ENCODE data around the gene RPS4Y1.
"Not testable (repeated sequence)": the region's sequence is repeated elsewhere in the genome, so short reads cannot be mapped to it uniquely, and the experiment has no call there.

RPS4Y1 gene

DNA sequence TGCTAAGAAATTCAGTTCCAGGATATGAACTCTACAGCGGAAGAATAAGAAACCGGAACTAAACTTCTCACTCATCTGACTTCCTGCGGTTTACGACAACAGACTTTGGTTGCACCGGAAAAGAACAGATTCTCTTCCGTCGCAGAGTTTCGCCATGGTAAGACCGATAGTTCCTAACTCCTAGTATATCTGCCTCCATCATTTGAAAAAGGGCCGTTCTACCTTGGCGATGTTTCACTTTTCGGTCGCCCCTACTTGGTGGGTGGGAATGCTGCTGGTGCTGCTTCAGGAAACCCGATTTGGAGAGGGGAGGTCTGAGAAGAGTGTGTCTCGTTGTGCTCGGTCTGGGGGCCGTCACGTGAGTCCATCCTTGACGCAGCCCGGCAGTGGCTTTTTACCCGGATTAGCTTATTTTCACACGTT, at the start of gene RPS4Y1:
RPS4Y1 (plus strand) TSS at position 132 of the 423 bp plus-strand sequence; CDS start at position 155, 23 bp downstream.
- DNase-seq, result no peak

DNA sequence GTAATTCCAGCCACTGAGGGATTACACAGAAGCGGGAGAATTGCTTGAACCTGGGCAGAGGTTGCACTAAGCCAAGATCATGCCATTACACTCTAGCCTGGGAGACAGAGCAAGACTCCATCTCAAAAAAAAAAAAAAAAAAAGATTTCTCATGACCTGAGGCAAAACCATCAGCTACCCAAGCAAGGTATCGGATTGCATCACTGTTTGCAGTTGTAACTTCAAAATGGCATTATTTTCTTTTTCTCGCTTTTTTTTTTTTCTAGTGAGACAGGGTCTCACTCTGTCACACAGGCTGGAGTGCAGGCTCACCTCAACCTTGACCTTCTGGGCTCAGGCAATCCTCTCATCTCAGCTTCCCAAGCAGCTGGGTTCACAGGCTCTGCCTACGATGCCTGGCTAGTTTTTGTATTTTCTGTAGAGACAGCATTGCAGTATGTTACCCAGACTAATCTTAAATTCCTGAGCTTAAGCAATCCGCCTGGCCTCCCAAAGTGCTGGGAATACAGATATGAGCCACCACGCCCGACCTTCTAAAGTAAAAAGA, 44.4 kb upstream of the RPS4Y1 start:
- DNase-seq, result no peak

DNA sequence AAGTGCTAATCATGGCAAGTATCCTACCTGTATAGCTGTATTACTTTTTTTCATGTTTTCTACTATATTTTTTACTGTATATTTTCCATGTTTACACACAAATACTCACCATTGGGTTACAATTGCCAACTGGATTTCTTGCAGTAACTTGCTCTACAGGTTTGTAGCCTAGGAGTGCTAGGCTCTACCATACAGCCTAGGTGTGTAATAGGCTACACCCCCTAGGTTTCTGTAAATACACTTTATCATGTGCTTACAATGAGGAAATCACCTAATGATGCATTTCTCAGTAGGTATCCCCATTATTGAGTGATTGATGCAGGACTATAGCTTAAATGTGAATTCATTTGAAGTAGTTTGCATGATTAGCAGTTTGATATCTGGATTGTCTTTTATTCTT, 43.4 kb upstream of the RPS4Y1 start:
- no peak for DNase-seq

DNA sequence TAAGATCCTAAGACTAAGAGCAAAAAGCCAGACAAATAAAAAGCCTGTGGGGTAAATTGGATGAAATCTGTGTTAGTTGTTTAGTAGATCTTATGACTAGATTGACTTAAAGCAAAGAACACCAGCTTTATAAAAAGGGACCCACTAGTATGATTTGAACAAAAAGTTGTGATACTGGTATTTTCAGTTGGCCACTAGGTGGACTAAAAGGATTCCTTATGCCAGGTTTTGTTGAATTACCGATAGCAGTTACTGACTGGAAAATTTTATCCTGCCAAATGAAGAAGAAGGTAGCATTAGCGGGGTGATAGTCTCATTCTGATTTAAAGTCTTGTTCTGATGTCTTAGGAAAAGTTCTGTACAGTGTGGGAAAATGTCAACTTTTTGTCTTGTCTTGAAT, 41.2 kb upstream of the RPS4Y1 start:
- no peak for DNase-seq

DNA sequence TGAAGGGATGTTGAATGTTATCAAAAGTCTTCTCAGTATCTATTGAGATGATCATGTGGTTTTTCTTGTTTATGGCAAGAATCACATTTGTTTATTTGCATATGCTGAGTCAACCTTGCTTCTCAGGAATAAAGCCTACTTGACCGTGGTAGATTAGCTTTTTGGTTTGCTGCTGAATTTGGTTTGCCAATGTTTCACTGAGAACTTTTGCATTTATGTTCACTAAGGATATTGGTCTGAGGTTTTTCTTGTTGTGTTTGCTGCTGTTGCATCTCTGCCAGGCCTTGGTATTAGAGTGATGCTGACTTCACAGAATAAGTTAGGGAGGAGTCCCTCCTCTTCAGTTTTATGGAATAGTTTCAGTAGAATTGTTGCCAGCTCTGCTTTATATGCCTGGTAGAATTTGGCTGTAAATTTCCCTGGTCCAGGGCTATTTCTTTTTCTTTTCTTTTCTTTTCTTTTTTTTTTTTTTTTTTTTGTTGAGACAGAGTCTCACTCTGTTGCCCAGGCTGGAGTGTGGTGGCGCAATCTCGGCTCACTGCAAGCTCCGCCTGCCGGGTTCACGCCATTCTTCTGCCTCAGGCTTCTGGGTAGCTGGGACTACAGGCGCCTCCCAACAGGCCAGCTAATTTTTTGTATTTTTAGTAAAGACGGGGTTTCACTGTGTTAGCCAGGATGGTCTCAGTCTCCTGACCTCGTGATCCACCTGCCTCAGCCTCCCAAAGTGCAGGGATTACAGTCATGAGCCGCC, 24.1 kb upstream of the RPS4Y1 start:
- DNase-seq, result not testable (repeated sequence)

DNA sequence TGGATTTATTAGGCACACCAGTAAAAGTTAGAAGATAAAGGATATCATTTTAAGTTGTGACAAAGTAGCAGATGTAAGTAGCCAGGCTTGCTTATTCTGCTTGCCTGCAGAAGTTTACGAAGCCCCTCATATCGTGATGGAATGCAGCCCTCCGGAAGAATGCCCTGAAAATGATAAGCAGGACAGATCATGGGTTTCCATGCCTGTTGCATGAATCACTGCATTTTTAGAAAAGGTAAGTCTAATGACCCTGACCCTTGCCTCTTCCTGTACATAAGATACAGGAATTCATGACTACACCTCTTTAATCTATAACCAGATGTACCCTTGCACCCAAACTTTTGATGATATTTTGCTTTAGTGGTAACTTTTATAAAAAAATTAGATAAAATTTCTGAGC, 16.9 kb upstream of the RPS4Y1 start:
- DNase-seq, result no peak

DNA sequence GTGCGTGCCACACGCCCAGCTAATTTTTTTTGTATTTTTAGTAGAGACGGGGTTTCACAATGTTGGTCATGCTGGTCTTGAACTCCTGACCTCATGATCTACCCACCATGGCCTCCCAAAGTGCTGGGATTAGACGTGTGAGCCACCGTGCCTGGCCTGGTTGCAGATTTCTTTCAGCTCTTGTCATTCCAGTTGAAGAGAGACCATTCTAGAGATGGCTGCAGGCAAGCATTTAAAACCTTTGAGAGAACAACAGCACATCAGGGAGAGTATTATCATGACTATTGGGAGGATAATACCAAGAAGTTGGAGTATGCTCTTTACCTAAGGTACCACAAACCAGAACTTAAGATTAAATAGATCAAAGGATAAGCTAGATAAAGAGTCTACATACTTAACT, 12.9 kb upstream of the RPS4Y1 start:
- DNase-seq, result no peak

DNA sequence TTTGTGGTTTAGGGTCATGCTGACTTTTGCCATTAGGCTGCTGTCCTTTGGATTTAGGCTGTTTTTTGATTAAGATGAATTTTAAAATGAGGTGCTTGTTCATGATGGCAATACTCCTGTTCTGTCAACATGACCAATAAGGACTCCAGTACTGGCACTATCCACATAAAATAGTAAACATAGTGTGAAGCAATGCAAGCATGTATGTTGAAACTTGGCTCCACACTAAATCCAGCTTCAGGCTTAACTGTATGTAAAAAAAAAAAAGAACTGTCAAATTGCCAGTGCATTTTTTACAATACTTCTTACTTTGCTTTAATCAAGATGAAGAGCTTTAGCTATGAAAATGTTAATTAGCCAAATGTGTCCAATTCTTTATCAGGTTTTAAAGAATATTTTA, 6.2 kb upstream of the RPS4Y1 start:
- no peak for DNase-seq

DNA sequence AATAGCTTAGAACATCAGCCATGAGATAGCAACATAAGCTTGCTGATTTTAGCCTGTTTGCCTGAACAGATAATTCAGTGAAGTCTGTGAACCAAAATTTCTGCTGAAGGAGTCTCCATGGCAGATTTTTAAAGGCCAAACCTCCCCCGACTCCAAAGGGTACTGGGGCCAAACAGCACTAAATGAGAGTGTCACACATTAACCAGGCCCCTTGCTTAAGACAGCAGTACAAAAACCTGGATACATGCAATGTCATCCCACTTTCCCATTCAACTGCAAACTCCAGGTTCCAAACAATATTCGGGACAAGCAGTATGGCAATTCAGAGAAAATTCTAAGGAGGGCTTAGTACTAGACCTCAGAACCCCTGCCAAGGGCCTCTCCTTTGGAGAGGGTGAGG, 4.3 kb upstream of the RPS4Y1 start:
- no peak for DNase-seq

DNA sequence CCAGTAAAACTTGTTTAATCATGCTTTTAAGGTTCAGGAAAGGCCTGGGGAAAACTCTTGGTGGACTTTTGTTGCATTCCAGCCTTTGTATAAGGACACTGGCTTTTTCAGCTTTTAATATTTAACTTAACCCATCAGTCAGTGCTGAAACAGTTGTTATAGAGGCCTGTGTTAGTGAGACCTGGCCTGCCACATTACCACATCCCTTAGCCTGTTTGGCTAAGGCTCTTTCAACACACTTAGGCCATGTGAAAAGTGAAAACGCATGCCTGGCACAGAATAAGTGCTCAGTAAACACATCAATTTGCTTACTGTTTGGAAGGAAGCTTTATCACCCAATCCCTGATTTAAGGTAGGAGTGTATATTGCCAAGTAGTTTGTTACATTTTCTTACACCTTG, 3.5 kb upstream of the RPS4Y1 start:
- no peak for DNase-seq

DNA sequence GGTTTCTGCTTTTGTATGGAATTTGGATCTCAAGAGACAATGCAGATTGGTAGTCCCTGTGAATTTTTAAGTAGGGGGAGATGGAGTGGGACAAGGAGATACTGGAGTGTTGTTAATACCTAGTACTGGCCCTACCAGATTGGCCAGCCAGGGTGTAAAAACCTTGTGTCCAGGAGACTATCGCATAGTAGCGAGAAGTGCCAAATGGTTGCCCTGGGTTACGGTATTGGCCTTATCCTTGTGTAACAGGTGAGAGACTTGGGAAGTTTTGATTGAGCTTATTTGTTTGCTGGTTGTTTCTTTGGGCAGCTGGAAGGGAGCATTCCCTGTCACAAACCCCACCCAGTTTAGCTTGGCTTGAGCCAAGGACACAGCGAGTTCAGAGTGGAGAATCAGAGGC, 5.4 kb downstream of the RPS4Y1 start:
- DNase-seq, result no peak

DNA sequence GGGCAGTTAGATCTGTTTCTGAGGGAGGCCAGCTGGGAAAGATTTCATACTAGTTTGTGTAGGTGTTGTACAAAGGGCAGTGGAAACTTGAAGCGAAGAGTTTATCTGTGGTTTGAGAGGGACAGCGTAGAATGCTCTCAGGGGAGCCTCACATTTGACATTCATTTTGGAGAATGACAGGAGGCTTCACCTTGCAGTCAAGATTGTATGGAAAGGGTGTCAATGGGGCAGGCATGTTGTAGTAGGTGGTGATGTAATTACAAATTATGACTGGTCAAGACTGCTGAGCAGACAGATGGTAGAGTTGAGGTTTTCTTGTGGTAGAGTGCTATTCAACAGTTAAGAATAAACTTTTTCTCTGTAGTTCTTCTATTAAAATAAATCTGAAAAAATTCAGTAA, 7.0 kb downstream of the RPS4Y1 start:
- DNase-seq, result no peak

DNA sequence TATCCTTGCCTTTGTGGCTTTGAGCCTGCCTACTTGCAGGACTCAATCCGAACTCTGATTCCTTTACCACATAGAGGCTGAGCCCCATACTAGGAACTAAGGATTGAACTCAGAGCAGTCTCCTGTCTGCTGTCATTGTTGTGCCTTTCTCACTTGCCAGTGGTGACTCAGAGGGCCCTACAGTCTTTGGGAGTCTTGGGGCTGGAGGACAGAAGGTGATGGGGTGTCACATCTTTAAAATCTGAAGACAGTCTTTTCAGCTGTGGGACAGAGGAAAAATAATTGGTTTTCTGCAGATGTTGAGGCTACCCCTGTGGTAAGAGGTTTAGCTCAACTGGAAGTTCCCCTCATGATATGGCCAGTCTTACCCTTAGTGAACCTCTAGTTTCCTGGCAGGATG, 8.0 kb downstream of the RPS4Y1 start:
- no peak for DNase-seq

DNA sequence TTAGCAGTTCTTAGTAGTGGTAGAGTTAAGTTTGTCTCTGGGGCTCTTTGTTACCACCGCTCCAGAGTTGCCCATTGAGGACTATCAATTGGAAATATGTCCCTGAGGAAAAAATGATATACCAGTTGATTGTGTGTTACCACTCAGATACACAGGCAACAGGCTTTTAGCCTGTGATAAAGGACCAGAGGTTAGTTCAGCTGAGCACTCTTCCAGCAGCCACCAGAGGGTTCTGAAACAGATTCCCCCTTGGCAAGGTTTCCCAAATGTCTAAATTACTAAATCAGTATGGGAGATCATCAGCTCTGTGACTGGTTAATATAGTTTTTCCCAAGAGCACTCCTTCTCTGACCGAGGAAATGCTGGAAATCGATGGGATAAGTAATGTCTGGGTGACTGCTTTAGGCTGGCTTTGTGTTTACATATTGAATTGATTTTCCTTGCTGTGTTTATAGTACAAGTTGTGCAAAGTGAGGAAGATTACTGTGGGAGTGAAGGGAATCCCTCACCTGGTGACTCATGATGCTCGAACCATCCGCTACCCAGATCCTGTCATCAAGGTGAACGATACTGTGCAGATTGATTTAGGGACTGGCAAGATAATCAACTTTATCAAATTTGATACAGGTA, 12.9 kb downstream of the RPS4Y1 start:
- no peak for DNase-seq

DNA sequence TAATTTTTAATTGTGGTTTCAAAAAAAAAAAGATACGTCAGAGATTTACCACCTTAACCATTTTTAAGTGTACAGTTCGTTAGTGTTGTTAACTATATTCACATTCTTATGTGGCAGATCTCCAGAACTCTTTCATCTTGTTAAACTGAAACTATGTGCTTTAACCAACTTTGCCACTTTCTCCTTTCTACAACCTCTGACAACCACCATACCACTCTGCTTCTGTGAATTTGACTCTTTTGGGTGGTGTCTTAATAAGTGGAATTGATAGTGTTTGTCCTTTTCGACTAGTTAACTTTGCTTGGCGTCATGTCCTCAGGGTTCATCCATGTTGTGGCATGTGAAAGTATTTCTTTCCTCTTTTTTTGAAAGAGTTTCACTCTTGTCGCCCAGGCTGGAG, 15.7 kb downstream of the RPS4Y1 start:
- DNase-seq, result no peak

DNA sequence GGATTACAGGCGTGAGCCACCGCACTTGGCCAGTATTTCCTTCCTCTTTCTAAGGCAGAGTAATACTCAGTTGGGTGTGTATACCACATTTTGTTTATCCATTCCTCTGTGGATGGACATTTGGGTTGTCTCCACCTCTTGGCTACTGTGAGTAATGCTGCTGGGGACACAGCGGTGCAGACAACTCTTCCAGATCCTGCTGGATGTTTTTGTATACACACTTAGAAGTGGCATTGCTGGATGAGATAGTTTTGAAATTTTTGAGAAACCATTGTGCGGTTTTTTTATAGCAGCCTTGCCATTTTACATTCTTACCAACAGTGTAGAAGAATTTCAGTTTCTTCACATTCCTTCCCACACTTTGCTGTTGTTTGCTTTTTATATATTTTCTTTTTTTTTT, 16.3 kb downstream of the RPS4Y1 start:
- DNase-seq, result no peak

DNA sequence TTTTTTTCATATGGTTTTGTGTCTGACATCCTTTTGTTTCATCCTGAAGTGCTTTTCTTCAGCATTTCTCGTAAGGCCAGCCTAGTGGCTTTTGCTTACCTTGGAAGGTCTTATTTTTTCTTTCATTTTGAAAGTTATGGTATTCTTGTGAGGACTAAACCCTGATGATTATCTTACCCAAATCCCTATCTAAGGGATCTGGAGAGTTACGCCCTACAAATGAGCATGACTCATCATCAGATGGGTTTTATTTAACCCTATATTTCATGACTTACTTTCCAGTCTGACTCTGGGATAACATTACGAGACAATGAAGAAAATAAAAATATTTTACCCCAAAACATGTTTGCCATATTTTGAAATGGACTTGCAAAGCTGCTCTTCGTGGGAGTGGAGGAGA, 18.4 kb downstream of the RPS4Y1 start:
- DNase-seq, result no peak

DNA sequence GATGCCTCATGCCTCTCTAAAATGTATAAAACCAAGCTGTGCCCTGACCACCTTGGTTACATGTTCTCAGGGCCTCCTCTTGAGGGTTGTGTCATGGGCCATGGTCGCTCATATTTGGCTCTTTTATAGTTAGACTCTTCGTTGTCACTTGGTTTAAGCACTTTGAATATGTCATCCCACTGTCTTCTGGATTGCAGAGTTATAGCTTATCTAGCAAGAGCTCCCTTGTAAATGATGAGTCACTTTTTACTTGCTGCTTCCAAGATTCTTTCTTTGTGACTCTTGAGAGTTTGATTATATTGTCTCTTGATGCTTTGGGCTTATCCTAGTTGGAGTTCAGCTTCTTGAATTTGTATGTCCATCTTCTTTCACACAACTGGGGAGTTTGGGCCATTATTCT, 19.1 kb downstream of the RPS4Y1 start:
- no peak for DNase-seq

DNA sequence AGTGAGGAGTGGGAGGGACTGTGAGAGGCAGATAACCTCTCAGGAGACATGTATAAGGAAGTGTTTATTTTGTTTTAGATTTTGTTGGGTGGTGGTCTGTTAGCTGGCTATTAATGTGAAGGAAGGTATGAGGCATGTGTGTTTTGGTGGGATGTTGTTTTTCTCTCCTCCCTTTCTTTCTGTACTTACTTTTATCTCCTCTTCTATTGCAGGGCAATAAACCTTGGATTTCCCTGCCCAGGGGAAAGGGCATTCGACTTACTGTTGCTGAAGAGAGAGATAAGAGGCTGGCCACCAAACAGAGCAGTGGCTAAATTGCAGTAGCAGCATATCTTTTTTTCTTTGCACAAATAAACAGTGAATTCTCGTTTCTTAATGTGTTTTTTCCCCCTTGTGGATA, 25.2 kb downstream of the RPS4Y1 start:
- no peak for DNase-seq

DNA sequence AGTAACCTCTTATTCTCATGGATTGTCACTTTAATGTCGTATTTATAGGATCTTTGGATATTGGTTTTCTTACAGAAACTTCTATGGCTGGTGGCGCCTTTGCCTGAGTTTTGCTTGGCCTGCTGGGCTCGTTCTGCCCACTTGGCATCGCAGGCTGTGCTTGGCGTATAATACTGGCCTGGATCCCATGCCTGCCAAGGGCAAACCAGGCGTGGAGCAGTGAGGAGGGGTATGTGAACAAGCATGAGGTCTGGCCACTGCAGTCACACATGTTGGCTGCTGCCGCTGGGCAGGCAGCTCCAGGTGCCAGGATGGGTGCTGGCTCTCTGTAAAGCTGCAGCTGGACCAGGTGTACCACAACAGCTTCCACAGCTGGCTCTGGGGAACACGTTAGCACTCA, 26.1 kb downstream of the RPS4Y1 start:
- DNase-seq, result no peak

DNA sequence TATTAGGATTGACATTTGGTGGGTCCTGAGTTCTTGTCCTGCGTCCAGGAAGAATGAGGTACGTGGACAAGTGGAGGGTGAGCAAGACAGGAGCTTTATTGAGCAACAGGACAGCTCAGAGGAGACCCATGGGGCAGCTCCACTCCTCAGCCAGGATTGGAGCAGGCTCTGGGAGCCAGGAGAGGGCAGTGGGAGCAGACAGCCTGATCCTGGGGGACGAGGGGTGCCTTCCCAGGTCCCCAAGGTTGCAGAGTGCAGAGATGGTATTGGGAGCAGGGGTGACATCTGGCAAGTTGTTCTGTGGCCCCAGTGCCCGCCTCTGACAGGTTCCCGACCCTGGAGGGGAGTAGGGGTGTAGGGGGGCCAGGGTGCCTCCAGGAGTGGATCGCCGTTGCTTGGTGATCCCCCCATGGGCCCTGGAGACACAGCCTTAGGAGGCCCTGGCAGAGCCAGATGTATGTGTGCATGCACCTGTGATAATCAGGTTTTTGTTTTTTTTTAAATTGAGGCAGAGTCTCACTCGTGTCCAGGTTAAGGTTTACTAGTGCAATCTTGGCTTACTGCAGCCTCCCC, 26.7 kb downstream of the RPS4Y1 start:
- DNase-seq, result no peak

DNA sequence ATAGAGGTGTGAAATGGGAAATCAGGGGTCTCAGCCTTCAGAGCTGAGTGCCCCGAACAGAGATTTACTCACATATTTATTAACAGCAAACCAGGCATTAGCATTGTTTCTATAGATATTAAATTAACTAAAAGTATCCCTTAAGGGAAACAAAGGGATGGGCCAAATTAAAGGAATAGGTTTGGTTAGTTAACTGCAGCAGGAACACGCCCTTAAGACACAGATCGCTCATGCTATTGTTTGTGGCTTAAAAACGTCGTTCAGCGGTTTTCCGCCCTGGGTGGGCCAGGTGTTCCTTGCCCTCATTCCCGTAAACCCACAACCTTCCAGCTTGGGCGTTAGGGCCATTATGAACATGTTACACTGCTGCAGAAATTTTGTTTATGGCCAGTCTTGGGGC, 30.8 kb downstream of the RPS4Y1 start:
- not testable (repeated sequence) for DNase-seq

DNA sequence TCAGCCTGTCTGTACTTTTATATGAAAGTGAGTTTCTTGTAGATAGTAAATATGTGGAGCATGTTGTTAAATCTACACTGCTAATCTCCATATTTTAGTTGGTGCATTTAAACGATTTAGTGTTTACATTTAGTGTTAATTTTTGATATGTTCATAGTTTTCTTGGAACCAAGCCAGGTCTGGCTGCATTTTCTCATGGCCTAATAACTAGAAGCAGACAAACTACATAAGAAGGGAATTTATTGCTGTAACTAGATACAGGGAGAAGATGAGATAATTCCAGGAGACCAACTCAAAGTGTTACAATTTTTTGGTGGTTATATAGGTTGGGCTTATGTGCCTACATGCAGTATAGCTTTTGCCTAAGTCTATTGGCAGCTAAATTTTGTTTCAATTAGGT, 32.8 kb downstream of the RPS4Y1 start:
- no peak for DNase-seq

DNA sequence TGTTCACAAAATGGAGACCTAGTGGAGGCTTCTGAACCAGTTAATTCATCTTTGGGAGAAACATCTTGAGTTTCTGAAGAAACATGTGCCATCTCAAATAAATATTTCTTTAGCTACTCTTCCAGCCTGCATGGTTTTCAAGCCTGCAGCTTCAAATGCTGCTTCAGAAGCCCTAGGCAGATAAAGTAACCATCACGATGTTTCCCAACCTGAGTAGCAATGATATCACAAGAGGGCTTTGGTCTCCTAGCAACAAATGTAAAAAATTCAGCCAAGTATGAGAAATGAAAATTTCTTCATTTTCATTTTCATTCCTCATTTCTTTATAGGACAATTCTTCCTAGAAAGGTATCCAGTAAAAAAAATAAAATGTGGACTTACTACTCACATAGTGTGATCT, 42.2 kb downstream of the RPS4Y1 start:
- no peak for DNase-seq
